ENCODE results near the gene IL18.
A peak's percentile ranks its signal among the peaks of the same experiment; 100 is the strongest.

The IL18 gene

GRCh38 chr11:112121981-112122615 lies 41.8 kb downstream of the IL18 start:
- ChIA-PET POLR2A (no interaction called here), CTCF (interaction anchor here (0.6 to 1.6 kb wide), 3 partner anchors 8 to 53 kb away, joined by 5 to 6 read pairs (median 5); partner anchors contain the start of gene BCO2)
- TF ChIP-seq, protein P1, sequence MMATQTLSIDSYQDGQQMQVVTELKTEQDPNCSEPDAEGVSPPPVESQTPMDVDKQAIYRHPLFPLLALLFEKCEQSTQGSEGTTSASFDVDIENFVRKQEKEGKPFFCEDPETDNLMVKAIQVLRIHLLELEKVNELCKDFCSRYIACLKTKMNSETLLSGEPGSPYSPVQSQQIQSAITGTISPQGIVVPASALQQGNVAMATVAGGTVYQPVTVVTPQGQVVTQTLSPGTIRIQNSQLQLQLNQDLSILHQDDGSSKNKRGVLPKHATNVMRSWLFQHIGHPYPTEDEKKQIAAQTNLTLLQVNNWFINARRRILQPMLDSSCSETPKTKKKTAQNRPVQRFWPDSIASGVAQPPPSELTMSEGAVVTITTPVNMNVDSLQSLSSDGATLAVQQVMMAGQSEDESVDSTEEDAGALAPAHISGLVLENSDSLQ (IDR thresholded peaks at IDR 0.05): no peak
- TF ChIP-seq FOXK2 (IDR thresholded peaks at IDR 0.05): no peak
- no peak for TF ChIP-seq L3MBTL2 (conservative IDR thresholded peaks at IDR 0.05)
- no peak for TF ChIP-seq BHLHE40 (IDR thresholded peaks at IDR 0.05; ENCODE audit: borderline replicate concordance)
- TF ChIP-seq SUZ12 (IDR thresholded peaks at IDR 0.05): no peak
- TF ChIP-seq ZNF384 (IDR thresholded peaks at IDR 0.05): no peak
- TF ChIP-seq FOXA1 (IDR thresholded peaks at IDR 0.05): no peak
- no peak for TF ChIP-seq SP1 (IDR thresholded peaks at IDR 0.05)
- TF ChIP-seq CTBP1 (IDR thresholded peaks at IDR 0.05; ENCODE audit: borderline replicate concordance): no peak
- no peak for TF ChIP-seq ELF4 (IDR thresholded peaks at IDR 0.05)
- no peak for TF ChIP-seq LEF1 (IDR thresholded peaks at IDR 0.05; ENCODE audit: borderline replicate concordance)
- DNase-seq (ENCODE audit: extremely low spot score): no peak

DNA sequence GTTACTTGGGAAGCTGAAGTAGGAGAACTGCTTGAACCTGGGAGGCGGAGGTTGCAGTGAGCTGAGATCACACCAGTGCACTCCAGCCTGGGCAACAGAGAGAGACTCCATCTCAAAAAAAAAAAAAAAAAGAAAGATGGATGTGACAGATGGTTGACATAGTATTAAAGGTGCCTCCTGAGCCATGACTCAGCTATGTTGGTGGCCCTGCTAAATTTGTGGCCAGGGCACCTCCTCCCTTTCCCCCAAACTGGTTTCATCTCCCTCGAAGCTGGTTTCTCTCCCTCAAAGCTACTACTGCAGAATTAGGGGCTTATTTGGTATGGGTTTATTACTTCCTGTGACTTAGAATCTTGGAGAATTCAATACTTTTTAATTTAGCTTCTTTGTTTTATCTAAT lies 45.7 kb downstream of the IL18 start:
- POLR2A ChIA-PET: no interaction called here
- no peak for DNase-seq (ENCODE audit: extremely low spot score)

DNA sequence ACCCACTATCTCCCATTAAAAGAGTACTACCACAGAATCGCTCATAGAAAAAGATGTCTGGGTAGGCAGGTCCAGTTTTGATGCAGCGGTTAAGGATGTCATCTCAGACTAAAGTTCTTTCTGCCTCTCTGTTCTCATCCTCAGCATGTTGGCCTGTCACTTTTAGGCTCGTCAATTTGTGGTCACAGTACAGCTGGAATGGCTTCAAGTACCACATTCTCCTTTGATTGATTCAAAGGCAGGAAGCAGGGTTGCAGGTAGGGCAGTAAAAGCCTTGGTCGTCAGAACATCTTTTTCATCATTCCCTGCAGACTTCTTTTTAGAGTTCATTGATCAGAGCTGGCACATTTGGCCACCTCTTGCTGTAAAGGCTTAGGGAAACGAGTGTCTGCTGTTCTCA lies 48.5 kb downstream of the IL18 start:
- CTCF ChIA-PET: interaction anchor here (1.1 to 1.4 kb wide), 2 partner anchors 60 to 165 kb away, joined by 3 read pairs; partner anchors contain the start of gene BCO2
- POLR2A ChIA-PET: no interaction called here
- TF ChIP-seq HDGF (IDR thresholded peaks at IDR 0.05; ENCODE audit: borderline replicate concordance) (no peak), LEF1 (IDR thresholded peaks at IDR 0.05; ENCODE audit: borderline replicate concordance) (no peak), ELF4 (IDR thresholded peaks at IDR 0.05) (no peak), NFRKB (IDR thresholded peaks at IDR 0.05) (no peak), FOXK2 (IDR thresholded peaks at IDR 0.05) (no peak), ZNF384 (IDR thresholded peaks at IDR 0.05) (no peak), FOXA1 (IDR thresholded peaks at IDR 0.05) (no peak), TARDBP (IDR thresholded peaks at IDR 0.05) (no peak), FOXM1 (IDR thresholded peaks at IDR 0.05; ENCODE audit: borderline replicate concordance) (no peak), CTBP1 (IDR thresholded peaks at IDR 0.05; ENCODE audit: borderline replicate concordance) (no peak), SUZ12 (IDR thresholded peaks at IDR 0.05) (no peak), BHLHE40 (IDR thresholded peaks at IDR 0.05; ENCODE audit: borderline replicate concordance) (no peak)
- no peak for DNase-seq (ENCODE audit: extremely low spot score)

More for the DNA sequence above, 45.7 kb downstream of the IL18 start:
- CTCF ChIA-PET: interaction anchor here (0.6 kb wide), 1 partner anchor 1151 kb away, joined by 4 read pairs; no protein-coding TSS in a partner anchor
- no peak for TF ChIP-seq FOXK2 (IDR thresholded peaks at IDR 0.05)
- TF ChIP-seq ZNF384 (IDR thresholded peaks at IDR 0.05): no peak
- TF ChIP-seq TARDBP (IDR thresholded peaks at IDR 0.05): no peak
- TF ChIP-seq SP1 (IDR thresholded peaks at IDR 0.05): no peak
- TF ChIP-seq SUZ12 (IDR thresholded peaks at IDR 0.05): no peak
- TF ChIP-seq HDGF (IDR thresholded peaks at IDR 0.05; ENCODE audit: borderline replicate concordance): no peak

DNA sequence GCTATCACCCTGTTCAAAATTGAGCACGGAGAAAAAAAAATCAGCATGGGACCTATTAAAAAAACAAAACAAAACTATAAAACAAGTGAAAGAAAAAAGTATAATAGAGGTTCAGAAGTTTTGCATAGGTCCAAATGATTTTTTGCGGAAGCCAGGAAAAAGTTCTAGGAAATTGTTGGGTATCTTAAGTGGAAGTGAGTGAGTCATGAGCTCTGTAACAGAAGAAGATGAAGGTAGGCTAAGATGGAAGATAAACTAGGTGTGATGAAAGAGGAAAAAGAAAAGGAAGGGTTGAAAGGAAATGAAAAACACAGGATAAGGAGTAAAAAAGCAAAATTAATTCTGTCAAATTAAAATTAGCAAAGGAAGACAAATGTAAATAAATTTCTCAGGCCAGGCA lies 49.4 kb downstream of the IL18 start:
- ChIA-PET CTCF (interaction anchor here (1.3 to 2.6 kb wide), 4 partner anchors 9 to 166 kb away, joined by 3 to 8 read pairs (median 4); no protein-coding TSS in a partner anchor), POLR2A (no interaction called here)
- DNase-seq (ENCODE audit: extremely low spot score): no peak
- TF ChIP-seq TARDBP (IDR thresholded peaks at IDR 0.05) (no peak), HDGF (IDR thresholded peaks at IDR 0.05; ENCODE audit: borderline replicate concordance) (no peak), SUZ12 (IDR thresholded peaks at IDR 0.05) (no peak), LEF1 (IDR thresholded peaks at IDR 0.05; ENCODE audit: borderline replicate concordance) (no peak), ELF4 (IDR thresholded peaks at IDR 0.05) (no peak), ZNF384 (IDR thresholded peaks at IDR 0.05) (no peak), FOXK2 (IDR thresholded peaks at IDR 0.05) (no peak), BHLHE40 (IDR thresholded peaks at IDR 0.05; ENCODE audit: borderline replicate concordance) (no peak), ARNT (IDR thresholded peaks at IDR 0.05) (no peak), FOXM1 (IDR thresholded peaks at IDR 0.05; ENCODE audit: borderline replicate concordance) (no peak), L3MBTL2 (conservative IDR thresholded peaks at IDR 0.05) (no peak), FOXA1 (IDR thresholded peaks at IDR 0.05) (no peak), NFRKB (IDR thresholded peaks at IDR 0.05) (no peak), CTBP1 (IDR thresholded peaks at IDR 0.05; ENCODE audit: borderline replicate concordance) (no peak), SP1 (IDR thresholded peaks at IDR 0.05) (no peak)
- TF ChIP-seq, protein P1 (IDR thresholded peaks at IDR 0.05): no peak

- TF ChIP-seq ARNT (IDR thresholded peaks at IDR 0.05): no peak
- TF ChIP-seq, protein P1 (IDR thresholded peaks at IDR 0.05): peak; percentile 29; the same call in 1 of the 2 replicates
- CTCF ChIA-PET: interaction anchor here (0.6 to 2.6 kb wide), 22 partner anchors 8 to 1804 kb away, joined by 3 to 8 read pairs (median 4); partner anchors contain the start of genes BCO2 and PTS
- POLR2A ChIA-PET: interaction anchor here (1.0 kb wide), 1 partner anchor 62 kb away, joined by 3 read pairs; the partner anchor contains the start of gene BCO2
- peak; percentile 63 for DNase-seq (ENCODE audit: extremely low spot score)
Measured at GRCh38 chr11:112113539-112114457, 50.1 kb downstream of the IL18 start.

Data from HEK293T (cell line).